HG03571 (cell line): ENCODE data around the gene MRPL24.
"Not testable (repeated sequence)": the region's sequence is repeated elsewhere in the genome, so short reads cannot be mapped to it uniquely, and the experiment has no call there.

Experiments used
- ATAC-seq: cut with Tn5 transposase; IDR thresholded peaks from one replicate; pipeline ENCODE4 v1.9.1; 2021; ENCODE audit not compliant: unreplicated experiment

Gene MRPL24

DNA sequence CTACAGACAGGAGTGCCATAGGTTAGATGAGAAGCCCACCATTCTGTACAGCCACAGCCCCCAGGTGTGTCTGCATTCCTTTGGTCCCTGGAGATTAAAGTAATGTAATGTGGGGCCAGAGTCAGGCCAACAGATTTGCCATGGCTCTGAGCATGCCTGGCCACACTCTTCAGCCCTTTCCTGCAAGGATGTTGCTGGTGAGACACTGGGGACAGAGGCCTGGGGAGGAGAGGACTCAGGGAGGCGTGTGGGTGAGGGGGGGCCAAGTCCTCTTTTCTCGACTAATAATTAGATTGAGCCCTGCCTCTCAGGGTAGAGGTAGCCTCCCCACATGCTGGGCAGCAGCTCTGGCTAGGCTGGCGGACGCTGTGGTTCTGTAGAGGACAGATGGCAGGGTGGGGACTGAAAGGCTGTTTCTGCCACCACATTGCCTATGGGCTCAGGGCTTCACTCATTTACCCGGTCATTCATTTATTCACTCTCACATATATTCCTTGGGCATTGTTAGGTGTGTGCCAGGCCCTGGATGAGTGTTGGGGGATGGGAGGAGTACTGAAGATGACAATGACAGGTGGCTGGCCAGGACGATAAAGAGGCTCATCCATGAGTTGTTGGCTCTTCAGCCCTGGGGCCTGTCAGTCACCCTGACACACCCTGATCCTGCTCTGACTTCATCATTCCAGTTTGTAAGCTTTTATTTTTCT, 19.4 kb upstream of the MRPL24 start:
- ATAC-seq, result no peak

DNA sequence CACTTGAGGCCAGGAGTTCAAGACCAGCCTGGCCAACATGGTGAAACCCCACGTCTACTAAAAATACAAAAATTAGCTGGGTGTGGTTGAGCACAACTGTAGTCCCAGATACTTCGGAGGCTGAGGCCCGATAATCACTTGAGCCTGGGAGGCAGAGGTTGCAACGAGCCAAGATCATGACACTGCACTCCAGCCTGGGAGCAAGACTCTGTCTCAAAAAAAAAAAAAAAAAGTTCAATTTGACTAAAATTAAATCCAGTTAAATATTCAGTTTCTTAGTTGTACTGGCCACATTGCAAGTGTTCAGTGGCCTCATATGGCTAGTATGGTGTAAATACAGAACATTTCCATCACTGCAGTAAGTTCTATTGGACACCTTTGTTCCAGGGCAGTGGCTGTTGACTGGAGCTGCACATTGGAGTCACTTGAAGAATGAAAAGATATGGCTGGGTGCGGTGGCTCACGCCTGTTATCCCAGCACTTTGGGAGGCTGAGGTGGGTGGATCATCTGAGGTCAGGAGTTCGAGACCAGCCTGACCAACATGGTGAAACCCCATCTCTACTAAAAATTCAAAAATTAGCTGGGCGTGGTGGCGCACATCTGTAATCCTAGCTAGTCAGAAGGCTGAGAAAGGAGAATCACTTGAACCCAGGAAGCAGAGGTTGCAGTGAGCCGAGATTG, 16.8 kb upstream of the MRPL24 start:
- ATAC-seq, result not testable (repeated sequence)

DNA sequence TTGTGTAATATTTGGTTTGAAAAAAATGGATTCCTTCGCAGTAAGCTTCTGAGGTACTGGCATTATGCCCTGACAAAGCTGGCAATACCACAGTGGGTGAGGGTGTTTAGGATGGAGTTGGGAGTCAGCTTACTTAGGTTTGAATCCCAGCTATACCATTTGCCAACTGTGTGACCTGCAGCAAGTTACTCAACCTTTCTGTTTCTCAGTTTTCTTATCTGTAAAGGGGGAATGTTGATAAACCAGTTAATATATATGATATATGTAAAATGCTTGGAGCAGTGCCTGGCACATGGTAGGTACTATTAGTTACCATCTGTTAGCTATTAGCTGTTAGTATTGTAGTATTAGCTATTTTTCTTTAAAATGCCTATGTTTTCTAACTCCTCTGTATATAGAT, 15.5 kb upstream of the MRPL24 start:
- ATAC-seq, result no peak

DNA sequence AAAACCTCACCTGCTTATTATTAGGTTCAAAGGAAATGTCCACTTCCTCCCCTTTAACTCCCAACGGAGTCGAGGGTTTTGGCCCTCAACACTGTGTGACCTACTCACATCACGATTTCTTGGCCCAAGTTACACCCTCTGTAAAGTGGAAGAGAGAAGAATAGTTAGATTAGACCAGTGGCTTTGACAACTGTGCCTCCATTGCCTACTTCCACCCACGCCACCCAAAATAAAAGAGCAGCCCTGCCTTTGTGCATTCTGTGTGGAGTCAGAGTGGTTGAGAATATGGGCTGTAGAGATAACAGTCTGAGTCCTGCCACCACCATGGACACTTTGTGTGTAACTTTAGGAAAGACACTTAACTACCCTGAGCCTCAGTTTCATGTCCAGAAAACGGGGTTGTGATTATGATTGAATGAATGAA, 14.7 kb upstream of the MRPL24 start:
- ATAC-seq, result no peak

DNA sequence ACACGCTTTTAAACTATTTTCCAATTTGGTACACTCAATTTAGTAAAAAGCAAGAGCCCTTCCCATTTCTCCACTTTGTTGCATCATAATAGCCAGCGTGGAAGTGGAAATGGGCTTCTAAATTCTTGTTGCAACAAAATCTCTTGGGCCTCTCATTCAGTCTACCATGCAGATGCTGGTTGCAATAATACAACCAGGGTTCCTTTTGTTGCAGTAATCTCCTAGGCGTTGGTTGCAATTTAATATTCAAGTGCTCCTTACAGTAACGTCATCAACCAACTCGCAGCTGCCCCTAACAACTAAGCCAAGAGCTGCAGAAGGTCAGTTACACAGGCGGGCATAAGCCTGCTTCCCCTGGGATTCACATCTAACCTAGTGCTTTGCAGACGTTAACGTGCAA, 13.3 kb upstream of the MRPL24 start:
- ATAC-seq, result no peak

DNA sequence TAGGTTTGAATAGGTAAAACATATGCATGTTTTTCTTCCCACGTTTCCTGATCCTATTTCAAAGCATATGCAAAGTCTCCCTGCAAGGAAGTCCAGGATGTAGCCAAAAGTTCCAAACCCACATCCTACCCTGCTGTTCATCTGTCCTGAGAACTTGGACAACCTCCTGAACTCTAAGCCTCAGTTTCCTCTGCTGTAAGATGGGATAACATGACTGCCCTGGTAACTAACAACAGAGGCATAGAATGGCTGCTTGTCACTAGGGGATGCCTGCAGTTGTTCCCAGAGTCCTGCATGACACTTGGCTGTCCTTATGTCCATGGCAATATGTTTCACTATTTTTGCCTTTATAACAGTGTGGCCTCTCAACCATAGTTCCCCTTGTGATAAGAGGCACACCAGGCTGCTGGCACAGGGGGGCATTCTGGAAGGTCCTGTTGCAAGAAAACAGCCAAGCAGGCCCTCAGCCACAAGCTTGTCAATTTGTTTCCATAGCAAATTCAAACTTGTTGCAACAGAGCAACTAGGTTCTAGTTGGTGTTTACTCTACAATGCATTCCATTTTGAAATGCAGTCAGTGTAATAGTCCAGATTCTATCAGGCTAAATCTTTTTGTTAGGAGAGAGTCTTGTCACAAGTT, 12.1 kb upstream of the MRPL24 start:
- ATAC-seq, result no peak

DNA sequence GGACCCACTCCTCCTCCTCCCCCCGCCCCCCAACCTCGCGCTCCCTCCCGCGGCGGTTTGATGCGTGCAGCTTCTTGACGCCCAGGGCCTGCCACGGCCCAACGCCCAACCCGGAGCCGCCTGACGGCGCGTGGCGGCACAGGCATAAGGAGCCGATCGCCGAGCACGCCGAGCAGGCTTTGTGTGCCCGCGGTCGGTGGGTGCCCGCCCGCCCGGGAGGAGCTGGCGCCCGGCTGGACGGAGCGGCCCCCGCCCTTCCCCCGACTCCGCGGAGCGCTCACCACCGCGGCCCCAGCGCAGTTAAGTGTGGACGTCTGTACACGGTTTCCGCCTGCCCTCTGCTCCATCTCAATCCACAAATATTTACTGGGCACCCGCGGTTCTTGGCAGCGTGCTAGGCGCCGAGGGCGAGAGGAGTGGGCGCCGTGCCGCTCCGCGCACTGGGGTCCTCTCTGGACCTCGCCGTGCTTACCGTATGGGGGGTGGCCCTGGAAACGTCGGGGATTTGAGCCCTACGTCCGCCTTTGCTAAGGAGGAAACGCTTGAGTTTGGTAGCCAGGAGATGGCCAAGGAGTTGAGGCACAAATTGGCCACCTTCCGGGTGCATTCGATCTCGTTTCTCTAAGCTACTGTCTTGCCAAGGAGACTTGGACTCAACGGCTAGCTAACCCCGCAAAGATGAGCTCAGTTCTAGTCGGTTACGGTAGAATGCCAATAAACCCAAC, 11.0 kb upstream of the MRPL24 start:
- peak; percentile 55 for ATAC-seq

DNA sequence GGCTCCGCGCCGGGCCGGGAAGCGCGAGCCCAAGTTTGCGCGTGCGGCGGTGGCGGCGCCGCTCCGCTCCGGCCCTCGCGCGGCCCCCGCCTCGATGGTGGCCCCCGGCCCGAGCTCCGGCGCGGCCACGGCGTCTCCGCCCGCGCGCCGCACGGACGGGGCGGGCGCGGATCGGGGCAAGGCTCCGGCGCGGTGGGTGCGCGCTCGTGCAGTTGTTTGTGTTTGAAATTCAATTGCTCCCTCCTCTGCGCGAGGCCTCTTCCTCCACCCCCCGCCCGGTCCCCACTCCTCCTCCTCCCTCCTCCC, 10.5 kb upstream of the MRPL24 start, which contains the start of gene HDGF:
Gene HDGF, minus strand, starts transcription at position 225 of the 306 bp plus-strand sequence. CDS start 246 bp downstream, outside the sequence.
- peak; percentile 18 for ATAC-seq

DNA sequence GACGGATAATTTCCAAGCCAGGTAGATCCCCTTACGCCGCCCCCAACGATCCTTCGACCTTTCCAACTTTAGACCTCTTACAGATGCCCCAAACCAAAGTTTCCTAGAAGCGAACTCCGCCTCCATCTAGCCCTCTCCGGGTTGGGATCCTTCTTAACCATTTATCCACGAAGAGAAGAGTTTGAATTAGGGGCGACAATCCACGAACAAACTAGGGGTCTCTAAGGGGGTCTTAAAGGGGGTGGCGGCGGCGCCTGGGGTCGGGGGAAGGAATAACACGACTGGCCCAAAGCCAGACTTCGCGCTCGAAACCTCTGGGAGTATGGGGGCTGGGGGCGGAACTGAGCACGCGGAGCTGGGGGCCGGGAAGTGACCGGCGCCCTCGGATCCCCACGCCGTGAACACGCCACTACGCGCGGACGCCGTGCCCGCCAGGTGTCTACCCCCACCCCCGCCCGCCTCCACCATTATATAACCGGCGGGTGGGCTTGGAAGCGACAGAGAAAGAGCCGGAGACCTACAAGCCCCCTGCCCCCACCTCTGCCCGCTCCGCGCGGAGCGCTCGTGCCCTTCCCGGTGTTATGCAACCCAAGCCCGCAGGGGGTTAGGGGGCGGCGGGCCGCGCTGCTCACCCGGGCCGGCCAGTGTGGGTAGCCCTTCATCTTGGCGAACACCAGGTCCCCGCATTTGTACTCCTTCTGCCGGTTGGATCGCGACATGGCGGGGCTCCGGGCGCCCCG, 10.0 kb upstream of the MRPL24 start:
- ATAC-seq, result peak; percentile 22

DNA sequence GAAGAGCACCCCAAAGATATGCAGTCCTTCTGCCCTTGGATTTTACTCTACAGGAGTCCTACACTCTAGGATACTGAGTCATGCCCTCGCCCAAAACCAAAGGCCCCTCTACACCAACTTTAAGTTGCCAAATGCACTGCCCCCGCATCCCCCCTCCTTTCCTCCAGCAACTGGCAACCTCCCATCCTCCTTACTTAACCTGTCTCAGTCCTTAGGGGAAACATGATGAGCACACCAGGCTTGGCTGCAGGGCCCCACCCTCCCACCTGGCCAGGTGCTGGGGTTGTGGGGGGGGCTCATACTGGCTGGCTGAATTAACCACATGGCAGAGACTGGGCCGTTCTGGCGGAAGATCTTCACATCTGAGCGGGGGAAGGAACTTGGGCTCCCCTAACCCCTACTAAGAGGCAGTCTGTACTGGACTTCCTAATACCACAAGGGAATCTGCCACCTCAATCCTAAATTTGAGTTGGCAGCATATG, 9.3 kb upstream of the MRPL24 start:
- ATAC-seq, result no peak

DNA sequence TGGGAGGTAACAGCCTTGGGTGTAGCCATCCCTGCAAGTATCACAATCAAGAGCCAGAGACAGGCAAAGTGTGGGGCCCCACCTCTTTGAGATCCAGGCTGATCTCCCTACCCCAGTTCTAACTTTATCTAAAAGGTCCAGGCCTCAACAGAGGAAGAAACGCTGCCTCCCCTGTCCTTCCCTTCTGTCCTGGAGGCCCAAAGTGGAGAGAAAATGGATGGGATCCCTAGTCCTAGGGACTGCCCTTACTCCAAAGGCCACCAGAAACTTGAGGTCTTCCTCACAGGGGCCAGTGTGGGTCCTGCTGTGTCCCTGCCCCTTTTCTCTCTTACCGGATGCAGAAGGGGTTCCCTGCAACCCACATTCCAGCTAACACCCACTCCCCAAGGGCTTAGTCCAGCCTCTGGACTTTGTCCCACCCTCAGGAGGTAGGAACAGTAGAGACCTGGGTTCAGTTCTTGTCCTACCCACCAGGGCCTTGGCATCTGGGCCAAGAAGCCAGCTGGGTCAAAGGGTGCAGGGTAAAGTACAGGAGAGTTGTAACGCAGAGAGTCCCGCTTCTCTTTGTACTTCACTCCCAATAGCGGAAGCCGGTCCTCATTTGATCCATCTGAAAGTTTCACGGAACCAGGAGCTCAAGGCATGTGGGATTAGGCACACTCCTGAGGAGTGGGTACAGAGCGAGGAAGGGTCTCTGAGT, 8.7 kb upstream of the MRPL24 start:
- ATAC-seq, result no peak

DNA sequence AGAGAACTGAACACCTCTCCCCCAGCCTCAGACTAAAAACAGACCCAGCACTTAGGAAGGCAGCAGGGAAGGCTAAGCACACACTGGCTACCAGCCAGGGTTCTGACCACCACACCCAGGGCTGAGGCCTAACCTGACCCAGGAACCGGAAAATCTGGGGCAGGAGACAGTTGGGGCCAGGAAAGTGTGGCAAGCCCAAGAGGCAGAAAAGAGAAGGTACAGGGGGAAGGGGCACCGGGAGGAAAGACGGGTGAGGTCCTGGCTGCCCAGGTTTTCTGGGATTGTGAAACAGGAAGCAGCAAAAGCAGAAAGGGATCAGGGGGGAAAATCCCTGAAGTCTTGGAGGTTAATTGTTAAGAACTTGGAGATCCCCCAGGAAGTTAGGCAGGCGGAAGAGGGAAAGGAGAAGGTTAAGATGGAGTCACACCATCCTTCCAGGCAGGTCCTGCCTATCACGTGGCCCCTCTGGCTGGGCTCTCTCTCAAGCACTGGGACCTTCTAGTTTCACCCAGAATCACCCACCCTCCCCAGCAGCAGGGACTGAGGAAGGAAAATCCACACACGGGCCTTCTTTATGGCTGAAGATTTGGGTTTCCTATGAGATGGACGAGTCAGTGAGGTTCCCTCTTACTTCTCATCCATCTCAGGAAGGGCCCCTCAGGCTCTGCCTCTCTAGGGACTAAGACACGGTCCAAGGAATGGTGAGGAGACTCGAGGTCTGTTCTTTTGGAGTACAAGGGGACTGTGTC, 8.0 kb upstream of the MRPL24 start:
- ATAC-seq, result no peak

DNA sequence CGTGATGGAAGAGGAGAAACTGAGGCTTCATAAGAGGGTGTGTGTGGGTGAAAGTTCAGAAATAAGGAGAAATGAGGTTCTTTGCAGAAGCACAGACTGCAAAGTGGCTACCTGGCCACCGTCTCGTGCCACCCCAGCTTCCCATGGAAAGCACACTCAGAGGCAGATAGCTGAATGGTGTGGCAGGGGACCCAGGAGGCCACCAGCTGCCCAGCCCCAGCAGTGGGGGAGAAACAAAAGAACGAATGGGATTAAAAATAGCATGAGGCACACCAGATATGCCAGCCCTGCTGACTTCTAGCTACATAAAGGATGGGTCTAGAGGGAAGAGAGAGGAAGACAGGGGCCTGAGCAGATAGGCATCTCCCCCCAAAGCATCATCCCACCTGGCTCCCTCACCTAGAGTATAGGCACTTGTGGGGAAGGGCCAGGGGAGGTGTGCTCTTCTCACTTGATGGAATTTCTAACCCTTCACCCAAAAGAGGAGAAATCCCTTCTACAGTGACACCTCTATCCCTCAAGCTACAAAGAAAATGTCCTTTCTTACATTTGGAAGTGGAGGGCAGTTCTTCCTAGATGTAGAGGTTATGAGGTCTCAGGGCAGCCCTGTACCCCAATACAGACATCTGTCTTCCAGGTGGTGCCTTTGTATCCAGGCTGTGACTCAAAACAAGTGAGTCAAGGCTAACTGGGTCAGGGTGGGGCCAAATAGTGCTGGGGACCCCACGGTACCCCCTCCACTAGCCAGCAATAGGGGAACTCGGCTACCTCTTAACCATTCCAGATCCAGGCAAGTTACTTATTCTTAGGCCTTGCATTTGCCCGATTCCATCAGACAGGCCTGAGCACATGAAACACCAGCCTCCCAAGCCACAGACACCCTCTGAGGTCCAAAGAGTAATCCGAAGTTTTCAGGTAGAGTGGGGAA, 7.1 kb upstream of the MRPL24 start:
- ATAC-seq, result no peak

DNA sequence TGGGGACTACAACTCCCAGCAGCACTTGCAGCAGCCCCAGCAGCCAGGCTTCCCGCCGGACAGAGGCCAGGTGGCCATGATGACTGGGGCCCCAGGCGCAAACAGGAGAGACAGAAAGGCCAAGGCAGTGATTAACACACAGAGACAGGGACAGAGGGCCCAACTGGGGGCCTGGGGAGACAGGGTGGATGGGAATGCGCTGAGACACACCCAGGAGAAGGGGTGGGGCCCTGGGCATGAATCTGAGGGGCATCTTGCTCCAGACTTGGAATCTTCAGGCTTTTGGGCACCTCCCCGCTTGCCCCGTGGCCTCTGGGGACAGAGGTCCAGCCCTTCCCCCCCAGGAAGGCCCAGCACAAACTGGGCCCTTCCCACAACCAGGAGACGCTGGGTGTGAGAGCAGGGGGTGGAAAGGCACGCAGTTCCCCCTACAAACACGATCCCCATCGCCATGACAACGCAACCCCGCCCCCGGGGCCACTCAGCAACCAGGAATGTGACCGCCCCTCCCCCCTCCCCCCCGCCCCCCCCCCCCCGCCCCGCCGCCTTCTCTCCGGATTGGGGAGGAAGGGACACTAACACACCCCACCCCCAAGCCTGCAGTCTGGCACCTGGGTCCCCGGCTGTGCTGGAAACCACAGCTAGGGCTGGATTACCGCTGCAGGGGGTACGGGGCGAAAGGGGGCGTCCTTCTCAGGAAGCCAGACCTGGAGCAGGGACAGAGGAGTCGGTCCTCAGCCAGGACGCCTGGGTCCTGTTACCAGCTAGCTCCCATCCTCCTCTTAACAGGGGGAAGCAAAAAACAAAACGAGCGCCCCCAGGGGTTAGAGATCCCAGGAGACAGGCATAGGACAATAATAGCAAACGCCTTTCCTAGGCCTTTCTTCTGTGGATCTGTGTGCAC, 6.1 kb upstream of the MRPL24 start:
- no peak for ATAC-seq

DNA sequence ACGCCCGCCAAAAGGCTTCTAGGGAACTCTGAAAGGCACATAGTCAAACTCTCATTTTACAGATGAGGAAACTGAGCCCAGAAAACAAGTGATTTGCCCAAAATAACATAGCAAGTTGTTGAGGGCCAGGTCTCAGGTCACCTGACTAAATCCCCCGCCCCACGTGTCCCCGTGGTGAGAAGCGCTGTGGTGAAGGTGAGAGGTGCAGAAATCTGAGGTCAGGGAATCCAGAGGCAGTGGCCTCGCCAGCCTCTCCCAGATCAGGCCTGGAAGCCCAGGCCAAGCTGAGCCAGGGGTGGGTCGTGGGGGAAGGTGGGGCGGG, 5.5 kb upstream of the MRPL24 start:
- ATAC-seq, result no peak

DNA sequence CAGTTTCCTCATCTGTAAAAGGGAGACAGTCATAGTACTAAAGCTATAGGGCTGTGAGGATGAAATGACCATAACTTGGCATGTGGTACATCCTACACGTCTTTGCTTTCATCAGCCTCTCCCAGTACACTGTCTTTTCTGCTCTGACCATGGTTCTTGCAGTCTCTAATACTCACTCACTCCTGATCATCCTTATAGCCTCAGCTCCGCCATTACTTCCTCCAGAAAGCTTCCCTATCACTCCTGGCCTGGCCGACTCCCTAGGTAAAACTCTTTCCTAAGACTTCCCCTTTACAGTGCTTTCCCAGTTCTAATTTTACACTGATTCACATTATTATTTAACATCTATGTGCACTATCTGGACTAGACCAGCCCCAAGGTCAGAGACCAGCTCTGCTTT, 5.0 kb upstream of the MRPL24 start:
- no peak for ATAC-seq

DNA sequence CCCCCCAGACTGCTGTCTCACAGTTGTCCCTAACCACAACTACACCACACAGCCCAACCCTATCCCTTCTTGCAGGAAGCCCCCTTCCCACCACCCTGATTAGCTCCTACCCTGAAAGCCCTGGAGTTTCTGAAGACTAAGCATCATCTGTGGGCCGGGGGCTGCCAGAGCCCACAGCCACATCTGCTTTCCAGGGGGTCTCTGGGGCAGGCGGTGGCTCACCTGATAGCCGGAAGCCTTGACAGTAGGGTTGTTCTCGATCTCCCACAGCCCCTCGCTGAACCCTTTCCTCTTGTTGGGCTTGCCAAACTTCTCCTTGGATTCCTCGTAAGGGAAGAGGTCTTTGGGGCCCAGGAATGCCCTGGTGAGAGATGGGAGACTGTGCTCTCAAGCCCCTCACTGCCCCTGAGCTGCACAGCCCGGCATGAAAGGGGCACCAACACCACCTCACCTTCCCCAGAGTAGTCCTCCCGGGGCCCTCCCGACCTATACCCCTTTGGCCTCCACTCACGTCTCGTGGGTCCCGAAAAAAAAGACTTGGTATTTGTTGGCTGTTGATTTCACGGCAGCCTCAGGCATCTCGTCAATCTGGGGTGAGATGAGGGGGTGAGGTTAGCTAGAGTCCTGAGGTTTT, 4.0 kb upstream of the MRPL24 start:
- no peak for ATAC-seq
